Bronchial epithelial cell (primary cell): ENCODE results near the gene EPHA8. TPM values are rescaled to one million over a fixed set of nuclear protein-coding genes. Genes with fewer than 3 reads are reported as not detected.

ENCODE experiments used
- DNase-seq: peaks from one replicate; pipeline ENCODE4 v3.0.0-alpha.2; 2010; ENCODE audit warnings: low read depth
- FAIRE-seq: peaks from 2 replicates; lab custom pipeline; 2011; peaks lifted over from hg19 to GRCh38; lab: Jason Lieb, UNC
- H3K27me3 ChIP-seq: 2 replicates; pipeline ENCODE4 v1.5.1; 2011; ENCODE audit warnings: low read length; ENCODE audit not compliant: control insufficient read depth, insufficient read depth
- H3K36me3 ChIP-seq: 2 replicates; pipeline ENCODE4 v1.5.1; 2011; ENCODE audit warnings: low read length; ENCODE audit not compliant: control insufficient read depth, insufficient read depth
- H3K4me3 ChIP-seq: 2 replicates; pipeline ENCODE4 v1.5.1; 2011; ENCODE audit warnings: mild to moderate bottlenecking, low read depth, low read length, control low read depth
- total RNA-seq: library from RNA; depleted of rRNA; stranded (reverse); fragments of >200 nt; gene quantifications from 2 replicates; pipeline ENCODE4 v1.2.1, GENCODE V29; 2014
- TF ChIP-seq, protein P1 (sequence below): IDR thresholded peaks from 2 replicates; pipeline ENCODE4 v1.5.1; 2011; ENCODE audit warnings: mild to moderate bottlenecking, moderate library complexity, low read length, control low read depth, inconsistent platforms; ENCODE audit not compliant: insufficient read depth, severe bottlenecking

EPHA8 gene
- total RNA-seq, 1 donor from 2014 or later = not detected

DNA sequence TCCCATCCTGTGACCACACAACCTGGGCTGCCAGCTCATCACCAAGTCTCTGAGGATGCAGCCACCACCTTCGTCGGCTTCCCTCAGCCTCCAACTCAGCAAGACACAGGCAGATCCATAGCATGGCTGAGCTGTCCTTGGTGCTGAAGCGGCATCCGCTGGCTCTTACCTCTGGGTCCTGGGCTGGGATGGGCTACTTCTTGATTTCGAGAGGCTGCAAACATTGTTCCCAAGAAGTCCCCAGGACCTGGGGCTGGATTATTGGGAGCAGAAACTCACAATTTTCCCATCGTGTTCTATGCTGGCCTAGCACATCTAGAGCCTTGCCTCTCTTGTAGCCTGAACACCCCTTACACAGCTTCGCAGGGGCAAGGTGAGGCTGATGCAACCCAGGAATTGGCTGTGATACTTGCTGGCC, 48.2 kb downstream of the EPHA8 start:
- TF ChIP-seq, protein P1, sequence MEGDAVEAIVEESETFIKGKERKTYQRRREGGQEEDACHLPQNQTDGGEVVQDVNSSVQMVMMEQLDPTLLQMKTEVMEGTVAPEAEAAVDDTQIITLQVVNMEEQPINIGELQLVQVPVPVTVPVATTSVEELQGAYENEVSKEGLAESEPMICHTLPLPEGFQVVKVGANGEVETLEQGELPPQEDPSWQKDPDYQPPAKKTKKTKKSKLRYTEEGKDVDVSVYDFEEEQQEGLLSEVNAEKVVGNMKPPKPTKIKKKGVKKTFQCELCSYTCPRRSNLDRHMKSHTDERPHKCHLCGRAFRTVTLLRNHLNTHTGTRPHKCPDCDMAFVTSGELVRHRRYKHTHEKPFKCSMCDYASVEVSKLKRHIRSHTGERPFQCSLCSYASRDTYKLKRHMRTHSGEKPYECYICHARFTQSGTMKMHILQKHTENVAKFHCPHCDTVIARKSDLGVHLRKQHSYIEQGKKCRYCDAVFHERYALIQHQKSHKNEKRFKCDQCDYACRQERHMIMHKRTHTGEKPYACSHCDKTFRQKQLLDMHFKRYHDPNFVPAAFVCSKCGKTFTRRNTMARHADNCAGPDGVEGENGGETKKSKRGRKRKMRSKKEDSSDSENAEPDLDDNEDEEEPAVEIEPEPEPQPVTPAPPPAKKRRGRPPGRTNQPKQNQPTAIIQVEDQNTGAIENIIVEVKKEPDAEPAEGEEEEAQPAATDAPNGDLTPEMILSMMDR = no peak
- no peaks in the 10 kb centered on the region for H3K27me3 ChIP-seq
- no peak for FAIRE-seq

DNA sequence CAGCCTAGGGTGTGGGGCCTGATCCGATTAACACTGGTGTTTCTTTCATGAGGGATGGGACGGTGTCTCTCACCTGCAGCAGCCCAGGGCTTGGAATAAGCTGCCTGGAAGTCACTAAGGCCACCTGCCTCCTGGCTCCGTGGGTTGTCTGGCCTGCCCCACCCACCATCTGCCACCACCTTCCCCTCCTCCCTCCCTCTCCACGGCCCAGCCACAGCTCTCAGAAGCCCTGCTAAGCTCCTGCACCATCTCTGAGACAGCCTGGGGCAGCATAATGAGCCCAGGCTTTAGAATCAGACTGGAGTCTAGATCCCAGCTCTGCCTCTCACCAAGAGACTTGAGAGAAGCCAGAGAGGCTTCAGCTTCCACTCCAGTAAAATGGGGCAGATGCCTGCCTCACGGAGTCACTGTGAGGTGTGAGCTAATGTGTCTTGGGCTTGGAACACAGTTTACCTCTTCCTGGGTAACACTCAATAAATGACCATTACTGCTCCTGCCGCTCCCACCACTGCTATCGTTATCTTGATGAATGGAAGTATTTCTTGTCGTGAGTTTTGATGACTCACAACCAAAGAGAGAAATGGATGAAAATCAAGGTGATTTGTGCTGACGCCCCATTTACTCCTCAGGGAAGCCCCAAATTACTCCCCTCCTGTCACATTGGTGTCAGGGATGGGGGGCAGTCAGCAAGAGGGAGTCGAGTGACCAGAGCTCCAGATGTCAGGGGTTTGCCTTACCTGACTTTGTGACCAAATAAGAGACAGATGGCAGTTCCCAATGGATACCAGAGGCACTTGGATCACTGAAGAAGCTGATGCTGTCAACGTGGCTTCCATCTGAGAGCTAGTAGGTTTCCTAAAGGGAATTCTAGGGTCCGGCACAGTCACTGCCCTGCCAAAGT, 49.6 kb downstream of the EPHA8 start:
- FAIRE-seq = no peak
- DNase-seq = no peak
- Histone ChIP-seq H3K4me3 (no peak overlapping the region), H3K36me3 (no peaks in the 10 kb centered on the region), H3K27me3 (peaks cover 4% of the 10 kb centered on the region)
- TF ChIP-seq, protein P1 = no peak

More for the DNA sequence above, 48.2 kb downstream of the EPHA8 start:
- Histone ChIP-seq H3K4me3 (no peak overlapping the region), H3K36me3 (no peaks in the 10 kb centered on the region)
- peak; percentile 41 for DNase-seq

DNA sequence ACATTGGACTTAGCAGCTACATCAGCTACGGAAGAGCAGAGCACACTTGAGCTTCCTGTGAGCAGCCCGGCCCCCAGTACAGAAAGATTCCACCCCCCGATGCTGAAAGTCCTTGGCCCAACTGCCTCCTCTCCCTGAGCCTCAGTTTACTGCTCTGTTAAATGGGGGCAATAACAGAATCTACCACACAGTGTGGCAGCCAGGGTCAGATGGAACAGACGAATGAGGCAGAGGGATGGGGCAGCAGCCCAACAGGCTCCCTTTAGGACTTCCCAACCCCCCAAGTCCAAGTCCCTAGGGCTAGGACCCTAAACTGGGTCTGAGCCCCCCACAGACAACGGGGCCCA, 50.3 kb downstream of the EPHA8 start:
- Histone ChIP-seq H3K27me3 (peaks cover 10% of the 10 kb centered on the region), H3K4me3 (no peak overlapping the region), H3K36me3 (no peaks in the 10 kb centered on the region)
- FAIRE-seq (no peak), DNase-seq (no peak)
- TF ChIP-seq, protein P1 = no peak

DNA sequence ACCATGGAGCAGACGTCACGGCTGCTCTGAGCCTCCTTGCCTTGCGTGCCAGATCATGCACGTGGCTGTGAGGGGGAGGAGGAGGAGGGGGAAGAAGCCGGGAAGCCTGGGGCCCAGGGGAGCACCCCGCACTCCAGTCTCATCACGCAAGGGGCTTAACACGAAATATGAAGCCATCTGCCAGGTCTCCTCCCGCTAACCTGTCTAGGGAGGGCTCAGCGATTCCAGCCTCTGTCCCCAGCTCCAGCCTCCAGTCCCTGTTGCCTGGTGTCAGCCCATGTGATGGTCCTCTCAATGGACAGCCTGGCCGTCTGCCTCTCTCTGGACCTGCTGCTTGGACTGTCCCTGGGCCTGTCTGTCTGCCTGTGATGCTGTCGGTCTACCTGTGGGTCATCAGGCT, 50.7 kb downstream of the EPHA8 start:
- H3K4me3 ChIP-seq = no peak overlapping the region
- no peak for DNase-seq
- H3K27me3 ChIP-seq = peaks cover 11% of the 10 kb centered on the region
- TF ChIP-seq, protein P1 = no peak
- FAIRE-seq = no peak
- no peaks in the 10 kb centered on the region for H3K36me3 ChIP-seq

DNA sequence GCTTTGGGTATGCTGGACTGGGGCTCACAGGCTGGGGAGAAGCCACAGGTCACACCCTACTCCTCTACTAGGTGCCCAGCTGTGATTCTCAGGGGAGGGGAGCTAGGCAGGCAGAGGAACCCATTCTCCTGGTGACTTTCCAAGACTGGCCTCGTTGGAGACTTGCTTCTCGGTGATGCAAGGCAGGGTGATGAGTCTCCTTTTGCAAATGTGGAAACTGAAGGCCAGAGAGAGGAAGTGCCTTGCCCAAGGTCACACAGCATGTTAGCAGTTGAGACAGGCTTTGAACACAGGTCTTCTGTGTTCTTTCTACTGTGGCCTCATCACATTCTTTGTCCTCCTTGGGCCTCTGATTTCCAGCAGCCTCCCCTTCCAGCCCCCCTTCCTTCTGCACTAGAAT, 52.6 kb downstream of the EPHA8 start:
- TF ChIP-seq, protein P1 = no peak
- H3K36me3 ChIP-seq = no peaks in the 10 kb centered on the region
- H3K27me3 ChIP-seq = peaks cover 14% of the 10 kb centered on the region
- DNase-seq (no peak), FAIRE-seq (no peak)
- H3K4me3 ChIP-seq = no peak overlapping the region
